A673 (cell line): ENCODE measurements around the gene SEMA6B. TPM values are rescaled to one million over a fixed set of nuclear protein-coding genes. Genes with fewer than 3 reads are reported as not detected.
"Not testable (repeated sequence)": the region's sequence is repeated elsewhere in the genome, so short reads cannot be mapped to it uniquely, and the experiment has no call there.

ENCODE experiments used
- BruUV-seq: library from RNA; stranded (reverse); fragments of 400-500 nt; replicated peaks from 2 replicates; lab custom pipeline; 2021; lab: Mats Ljungman, UMichigan
- CTCF ChIA-PET: fragments of 300-600 bp; sonication (Branson Sonifier 250); formaldehyde crosslinking; loops from one replicate; lab custom pipeline; 2022; ENCODE audit warnings: antibody characterized with exemption; lab: Charles Lee
- POLR2A ChIA-PET: fragments of 300-600 bp; sonication (Branson Sonifier 250); formaldehyde crosslinking; loops from one replicate; lab custom pipeline; 2022; ENCODE audit warnings: antibody characterized with exemption; ENCODE audit not compliant: low non-redundant PET; lab: Charles Lee
- DNase-seq: peaks from one replicate; pipeline ENCODE4 v3.0.0-alpha.2; 2015; ENCODE audit warnings: low spot score
- H3K27ac ChIP-seq: fragments of 200-600 bp; sonication (generic); 2 replicates; pipeline ENCODE4 v1.5.1; 2016; ENCODE audit warnings: mixed run types, low read depth, mild to moderate bottlenecking, mixed read lengths, antibody characterized with exemption, low read length; ENCODE audit not compliant: poor library complexity, severe bottlenecking
- H3K27me3 ChIP-seq: fragments of 200-600 bp; sonication (generic); replicated peaks from 2 replicates; pipeline ENCODE4 v1.6.1; 2017; ENCODE audit warnings: mixed run types, low read depth, mild to moderate bottlenecking, mixed read lengths, antibody characterized with exemption, low read length; ENCODE audit not compliant: insufficient read depth, poor library complexity
- H3K36me3 ChIP-seq: fragments of 200-600 bp; sonication (generic); 2 replicates; pipeline ENCODE4 v1.6.1; 2016; ENCODE audit warnings: mixed run types, mild to moderate bottlenecking, mixed read lengths, antibody characterized with exemption, low read length; ENCODE audit not compliant: insufficient read depth, poor library complexity, severe bottlenecking
- H3K4me1 ChIP-seq: fragments of 200-600 bp; sonication (generic); 2 replicates; pipeline ENCODE4 v1.6.1; 2017; ENCODE audit warnings: mixed run types, mild to moderate bottlenecking, mixed read lengths, antibody characterized with exemption, low read length; ENCODE audit not compliant: insufficient read depth, poor library complexity, severe bottlenecking
- H3K4me3 ChIP-seq: fragments of 200-600 bp; sonication (generic); 2 replicates; pipeline ENCODE4 v1.5.1; 2016; ENCODE audit warnings: low read depth, mixed run types, mild to moderate bottlenecking, mixed read lengths, low read length; ENCODE audit not compliant: poor library complexity, severe bottlenecking
- H3K9me3 ChIP-seq: fragments of 200-600 bp; sonication (generic); 2 replicates; pipeline ENCODE4 v1.6.1; 2016; ENCODE audit warnings: mixed run types, low read depth, mild to moderate bottlenecking, mixed read lengths, antibody characterized with exemption, low read length; ENCODE audit not compliant: poor library complexity, severe bottlenecking
- CTCF ChIP-seq: fragments of 300-800, 200-600 bp; sonication (generic); conservative IDR thresholded peaks from 2 replicates; pipeline ENCODE4 v1.5.1; 2017; ENCODE audit warnings: low read depth, mild to moderate bottlenecking, antibody characterized with exemption, low read length, moderate library complexity, mixed read lengths
- EZH2 ChIP-seq: fragments of 200-600 bp; sonication (generic); IDR thresholded peaks from 2 replicates; pipeline ENCODE4 v1.6.1; 2017; ENCODE audit warnings: borderline replicate concordance, low read depth, mild to moderate bottlenecking, mixed read lengths, antibody characterized with exemption, low read length; ENCODE audit not compliant: poor library complexity, severe bottlenecking
- intact Hi-C: fragments of 100-400 bp; cut with micrococcal nuclease; formaldehyde crosslinking; loops from one replicate; pipeline ENCODE4 v1.10.0; 2022; ENCODE audit not compliant: unreplicated experiment
- total RNA-seq: library from RNA; stranded (reverse); gene quantifications from 2 replicates; pipeline ENCODE4 v1.2.3, GENCODE V29; 2021

Gene SEMA6B
- total RNA-seq, 1 experiment from 2014 or later = 9.2 TPM

- Histone ChIP-seq H3K4me3 (no peak overlapping the region), H3K27me3 (no peaks in the 10 kb centered on the region), H3K36me3 (no peaks in the 10 kb centered on the region), H3K27ac (no peak overlapping the region), H3K4me1 (peaks cover 13% of the 10 kb centered on the region), H3K9me3 (no peaks in the 10 kb centered on the region)
- no TSS peak for BruUV-seq
- CTCF ChIA-PET = no interaction called here
- no peak for DNase-seq
- TF ChIP-seq EZH2 (no peak), CTCF (no peak)
- intact Hi-C loops = no loop called here
- POLR2A ChIA-PET = interaction anchor here (0.7 kb wide), 1 partner anchor 1225 kb away, joined by 5 read pairs; no protein-coding TSS in a partner anchor
Observed at GRCh38 chr19:4531562-4532165, 27.8 kb downstream of the SEMA6B start.

- intact Hi-C loops = loop anchor here (5.0 kb wide), 1 partner anchor 263 kb away; no protein-coding TSS in a partner anchor
- CTCF ChIA-PET = no interaction called here
Observed at GRCh38 chr19:4529924-4530522, 29.5 kb downstream of the SEMA6B start.

GRCh38 chr19:4528843-4529242 is 30.6 kb downstream of the SEMA6B start:
- intact Hi-C loops = loop anchor here (5.0 kb wide), 1 partner anchor 262 kb away; no protein-coding TSS in a partner anchor
- ChIA-PET POLR2A (no interaction called here), CTCF (no interaction called here)
- TF ChIP-seq EZH2 (no peak), CTCF (no peak)
- H3K9me3 ChIP-seq = no peaks in the 10 kb centered on the region
- H3K36me3 ChIP-seq = no peaks in the 10 kb centered on the region
- BruUV-seq = no TSS peak
- no peak overlapping the region for H3K27ac ChIP-seq
- no peaks in the 10 kb centered on the region for H3K4me1 ChIP-seq
- no peak overlapping the region for H3K4me3 ChIP-seq
- no peaks in the 10 kb centered on the region for H3K27me3 ChIP-seq
- DNase-seq = no peak

More at GRCh38 chr19:4529924-4530522, 29.5 kb downstream of the SEMA6B start:
- H3K4me3 ChIP-seq = no peak overlapping the region
- no peaks in the 10 kb centered on the region for H3K27me3 ChIP-seq
- no peak overlapping the region for H3K27ac ChIP-seq
- no peaks in the 10 kb centered on the region for H3K36me3 ChIP-seq
- no TSS peak for BruUV-seq
- POLR2A ChIA-PET = no interaction called here
- DNase-seq = no peak
- peaks cover 6% of the 10 kb centered on the region for H3K4me1 ChIP-seq
- no peaks in the 10 kb centered on the region for H3K9me3 ChIP-seq
- no peak for TF ChIP-seq CTCF
- TF ChIP-seq EZH2 = no peak

GRCh38 chr19:4527377-4527776 is 32.1 kb downstream of the SEMA6B start:
- H3K4me3 ChIP-seq, H3K36me3 ChIP-seq, H3K9me3 ChIP-seq, H3K4me1 ChIP-seq, POLR2A ChIA-PET, H3K27ac ChIP-seq, H3K27me3 ChIP-seq, CTCF ChIA-PET, BruUV-seq, DNase-seq: not testable (repeated sequence)
- intact Hi-C loops = loop anchor here (5.0 kb wide), 1 partner anchor 260 kb away; no protein-coding TSS in a partner anchor
